HCT116 (cell line): ENCODE measurements around the gene AP5Z1. TPM values are rescaled to one million over a fixed set of nuclear protein-coding genes. Genes with fewer than 3 reads are reported as not detected.

Experiments
- ATAC-seq: fragments of 200-7000 bp; cut with Tn5 transposase; 2 replicates; pipeline ENCODE4 v1.9.1; 2020; ENCODE audit warnings: mild to moderate bottlenecking, moderate library complexity
- BruUV-seq: library from RNA; stranded (reverse); fragments of 400-500 nt; replicated peaks from 2 replicates; lab custom pipeline; 2021; lab: Mats Ljungman, UMichigan
- CTCF ChIA-PET: fragments of 300-600 bp; sonication (Branson Sonifier 250); formaldehyde crosslinking; loops from one replicate; lab custom pipeline; 2021; ENCODE audit warnings: antibody characterized with exemption; lab: Charles Lee
- POLR2A ChIA-PET: fragments of 300-600, 350-600 bp; sonication (Branson Sonifier 250); formaldehyde crosslinking; loops from one replicate; lab custom pipeline; 2021; ENCODE audit warnings: antibody characterized with exemption; lab: Charles Lee
- RAD21 ChIA-PET, 2 experiments: fragments of 300-600 bp; sonication (Branson Sonifier 250); formaldehyde crosslinking; loops; one replicate each; lab custom pipeline; 2023; ENCODE audit warnings: low total read pairs in 2 of 2; ENCODE audit not compliant: uncharacterized antibody in 2 of 2, unreplicated experiment in 2 of 2, low non-redundant PET in 1 of 2; lab: Charles Lee
- DNase-seq: peaks from one replicate; pipeline ENCODE4 v3.0.0-alpha.2; 2010; ENCODE audit warnings: low read depth, low spot score
- H2AFZ ChIP-seq: fragments of 200-600 bp; shearing (Covaris generic), sonication (generic); 2 replicates; pipeline ENCODE4 v1.6.1; 2017; ENCODE audit warnings: low read depth, mixed run types, mixed read lengths, antibody characterized with exemption, low read length; ENCODE audit not compliant: poor library complexity, severe bottlenecking
- H3K27ac ChIP-seq: 2 replicates; pipeline ENCODE4 v1.5.1; 2012; ENCODE audit warnings: low read depth, low read length
- H3K27me3 ChIP-seq: fragments of 200-600 bp; sonication (generic); 2 replicates; pipeline ENCODE4 v1.6.1; 2016; ENCODE audit warnings: mixed run types, low read length, mixed read lengths; ENCODE audit not compliant: insufficient read depth
- H3K36me3 ChIP-seq, 2 experiments: fragments of 200-500 bp in 1 of 2; fragments of 200-600 bp in 1 of 2; sonication (Bioruptor generic) in 1 of 2; sonication (generic) in 1 of 2; 2 replicates each; pipeline versions ENCODE4 v1.5.1 to v1.6.1; 2014 to 2016; ENCODE audit warnings: low read length in 2 of 2, inconsistent platforms in 1 of 2, mixed read lengths in 1 of 2, mixed run types in 1 of 2; ENCODE audit not compliant: insufficient read depth in 2 of 2, control insufficient read depth in 1 of 2
- H3K4me1 ChIP-seq, 2 experiments: fragments of 200-600 bp in 1 of 2; sonication (generic) in 1 of 2; 2 replicates each; pipeline versions ENCODE4 v1.5.1 to v1.6.1; 2012 to 2017; ENCODE audit warnings: low read length in 2 of 2, inconsistent platforms in 1 of 2, mild to moderate bottlenecking in 1 of 2, mixed read lengths in 1 of 2, mixed run types in 1 of 2, moderate library complexity in 1 of 2; ENCODE audit not compliant: insufficient read depth in 2 of 2, control insufficient read depth in 1 of 2
- H3K4me2 ChIP-seq: fragments of 200-600 bp; sonication (generic); 2 replicates; pipeline ENCODE4 v1.6.1; 2017; ENCODE audit warnings: mixed run types, low read length, mixed read lengths
- H3K4me3 ChIP-seq, 2 experiments: fragments of 200-600 bp in 1 of 2; sonication (generic) in 1 of 2; replicated peaks in 1 of 2; 2 replicates each; pipeline ENCODE4 v1.5.1; 2011 to 2016; ENCODE audit warnings: low read length in 2 of 2, control low read depth in 1 of 2, low read depth in 1 of 2, mild to moderate bottlenecking in 1 of 2, mixed read lengths in 1 of 2, mixed run types in 1 of 2
- H3K79me2 ChIP-seq: fragments of 200-600 bp; sonication (generic); 2 replicates; pipeline ENCODE4 v1.6.1; 2017; ENCODE audit warnings: mild to moderate bottlenecking, mixed run types, low read length, moderate library complexity, mixed read lengths; ENCODE audit not compliant: insufficient read depth
- H3K9ac ChIP-seq: fragments of 200-600 bp; sonication (generic); 2 replicates; pipeline ENCODE4 v1.6.1; 2016; ENCODE audit warnings: low read length, mixed read lengths
- H3K9me2 ChIP-seq: fragments of 200-600 bp; sonication (generic), shearing (Covaris generic); 2 replicates; pipeline ENCODE4 v1.6.1; 2017; ENCODE audit warnings: mixed run types, mild to moderate bottlenecking, moderate library complexity; ENCODE audit not compliant: insufficient read depth
- H3K9me3 ChIP-seq, 2 experiments: fragments of 200-500 bp in 1 of 2; fragments of 200-600 bp in 1 of 2; sonication (Bioruptor generic) in 1 of 2; sonication (generic) in 1 of 2; 2 replicates each; pipeline ENCODE4 v1.6.1; 2014 to 2017; ENCODE audit warnings: low read length in 2 of 2, mixed read lengths in 2 of 2, inconsistent platforms in 1 of 2, low read depth in 1 of 2, mild to moderate bottlenecking in 1 of 2, mixed run types in 1 of 2, moderate library complexity in 1 of 2; ENCODE audit not compliant: control insufficient read depth in 1 of 2, insufficient read depth in 1 of 2
- H4K20me1 ChIP-seq: fragments of 200-600 bp; sonication (generic), shearing (Covaris generic); 2 replicates; pipeline ENCODE4 v1.6.1; 2017; ENCODE audit warnings: mixed run types, mild to moderate bottlenecking, moderate library complexity; ENCODE audit not compliant: insufficient read depth
- CBX3 ChIP-seq: IDR thresholded peaks from 2 replicates; pipeline ENCODE4 v1.6.1; 2012; ENCODE audit warnings: low read depth
- CEBPB ChIP-seq: IDR thresholded peaks from 2 replicates; pipeline ENCODE4 v1.6.1; 2012; ENCODE audit warnings: low read depth
- EZH2phosphoT487 ChIP-seq: fragments of 200-600 bp; IDR thresholded peaks from 2 replicates; pipeline ENCODE4 v1.6.1; 2018; ENCODE audit warnings: antibody characterized with exemption, borderline replicate concordance
- FOSL1 ChIP-seq: IDR thresholded peaks from 2 replicates; pipeline ENCODE4 v1.6.1; 2012; ENCODE audit warnings: low read depth
- POLR2A ChIP-seq: IDR thresholded peaks from 2 replicates; pipeline ENCODE4 v1.7.0; 2011; ENCODE audit warnings: borderline replicate concordance; ENCODE audit not compliant: insufficient read depth, insufficient read length; ENCODE audit errors: extremely low read depth
- POLR2AphosphoS5 ChIP-seq: IDR thresholded peaks from 2 replicates; pipeline ENCODE4 v1.6.1; 2011; ENCODE audit warnings: mild to moderate bottlenecking, low read depth, low read length, moderate library complexity
- RAD21 ChIP-seq: IDR thresholded peaks from 2 replicates; pipeline ENCODE4 v1.6.1; 2012; ENCODE audit warnings: low read depth, mild to moderate bottlenecking
- SP1 ChIP-seq: IDR thresholded peaks from 2 replicates; pipeline ENCODE4 v1.6.1; 2012; ENCODE audit warnings: low read depth
- SRF ChIP-seq: IDR thresholded peaks from 2 replicates; pipeline ENCODE4 v1.6.1; 2012; ENCODE audit warnings: low read depth
- TCF7L2 ChIP-seq: IDR thresholded peaks from 2 replicates; pipeline ENCODE4 v1.7.0; 2011; ENCODE audit warnings: borderline replicate concordance, inconsistent platforms; ENCODE audit not compliant: insufficient read depth, insufficient read length; ENCODE audit errors: extremely low read depth
- YY1 ChIP-seq: IDR thresholded peaks from 2 replicates; pipeline ENCODE4 v1.6.1; 2011; ENCODE audit warnings: low read length, low read depth, moderate library complexity, mild to moderate bottlenecking; ENCODE audit not compliant: insufficient replicate concordance; ENCODE audit errors: extremely low read depth
- ZFX ChIP-seq: fragments of 450-650 bp; IDR thresholded peaks from 2 replicates; pipeline ENCODE4 v1.6.1; 2017
- ZNF274 ChIP-seq: fragments of 200-500 bp; sonication (Bioruptor generic); IDR thresholded peaks from 2 replicates; pipeline ENCODE4 v1.6.1; 2014; ENCODE audit warnings: mild to moderate bottlenecking, low read depth, low read length, inconsistent platforms
- intact Hi-C: fragments of 100-400 bp; cut with micrococcal nuclease; formaldehyde crosslinking; loops from 2 replicates; pipeline ENCODE4 v1.10.0; 2022
- total RNA-seq: library from RNA; stranded (reverse); gene quantifications from one replicate; pipeline ENCODE4 v1.2.1, GENCODE V29; 2021; ENCODE audit not compliant: unreplicated experiment
- TF ChIP-seq, protein P1 (sequence below): IDR thresholded peaks from 2 replicates; pipeline ENCODE4 v1.6.1; 2012
- TF ChIP-seq, protein P2 (sequence below): IDR thresholded peaks from 2 replicates; pipeline ENCODE4 v1.6.1; 2012
- TF ChIP-seq, protein P3 (sequence below): IDR thresholded peaks from 2 replicates; pipeline ENCODE4 v1.6.1; 2011; ENCODE audit warnings: mild to moderate bottlenecking, low read length, moderate library complexity; ENCODE audit not compliant: insufficient replicate concordance; ENCODE audit errors: extremely low read depth

The AP5Z1 gene
- total RNA-seq, 1 experiment from 2014 or later = 23.2 TPM

DNA sequence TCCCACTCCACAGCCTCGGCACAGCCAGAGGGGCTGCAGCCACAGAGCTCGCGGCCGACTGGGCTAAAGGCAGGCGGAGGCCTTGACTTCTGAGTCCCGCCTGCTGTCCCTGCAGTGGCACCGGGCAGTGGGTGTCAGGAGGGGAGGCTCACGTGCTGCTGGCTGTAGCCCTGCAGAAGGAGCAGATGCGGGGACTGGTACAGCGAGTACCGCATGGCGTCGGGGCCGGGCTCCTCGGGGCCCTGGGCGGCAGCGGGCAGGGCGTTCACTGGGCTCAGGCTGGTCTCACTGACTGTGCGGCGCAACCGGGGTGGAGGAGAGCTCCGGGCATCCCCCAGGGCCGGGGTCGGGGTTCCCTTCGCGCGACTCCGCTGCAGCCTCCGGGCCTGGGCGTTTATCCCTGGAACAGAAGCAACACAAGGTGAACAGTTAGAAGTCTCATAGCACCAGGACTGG lies 60.8 kb downstream of the AP5Z1 start:
- CTCF ChIA-PET = no interaction called here
- intact Hi-C loops = no loop called here
- RAD21 ChIA-PET = no interaction called here
- Histone ChIP-seq H3K27ac (no peak overlapping the region), H3K9me2 (no peaks in the 10 kb centered on the region), H3K27me3 (no peaks in the 10 kb centered on the region), H3K4me1 (no peaks in the 10 kb centered on the region), H2AFZ (no peak overlapping the region), H3K9me3 (no peaks in the 10 kb centered on the region), H3K36me3 (no peaks in the 10 kb centered on the region), H4K20me1 (no peaks in the 10 kb centered on the region), H3K9ac (no peak overlapping the region), H3K4me3 (no peak overlapping the region), H3K4me2 (no peak overlapping the region), H3K79me2 (no peaks in the 10 kb centered on the region)
- POLR2A ChIA-PET = no interaction called here
- TF ChIP-seq, protein P1, sequence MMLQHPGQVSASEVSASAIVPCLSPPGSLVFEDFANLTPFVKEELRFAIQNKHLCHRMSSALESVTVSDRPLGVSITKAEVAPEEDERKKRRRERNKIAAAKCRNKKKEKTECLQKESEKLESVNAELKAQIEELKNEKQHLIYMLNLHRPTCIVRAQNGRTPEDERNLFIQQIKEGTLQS = no peak
- TF ChIP-seq CBX3 = no peak
- no peak for TF ChIP-seq POLR2A
- no peak for TF ChIP-seq SP1
- no peak for TF ChIP-seq FOSL1
- TF ChIP-seq EZH2phosphoT487 = no peak
- TF ChIP-seq SRF = no peak
- TF ChIP-seq ZNF274 = no peak
- TF ChIP-seq, protein P2, sequence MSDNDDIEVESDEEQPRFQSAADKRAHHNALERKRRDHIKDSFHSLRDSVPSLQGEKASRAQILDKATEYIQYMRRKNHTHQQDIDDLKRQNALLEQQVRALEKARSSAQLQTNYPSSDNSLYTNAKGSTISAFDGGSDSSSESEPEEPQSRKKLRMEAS = no peak
- TF ChIP-seq TCF7L2 = no peak
- no peak for ATAC-seq
- BruUV-seq = no TSS peak
- no peak for DNase-seq

DNA sequence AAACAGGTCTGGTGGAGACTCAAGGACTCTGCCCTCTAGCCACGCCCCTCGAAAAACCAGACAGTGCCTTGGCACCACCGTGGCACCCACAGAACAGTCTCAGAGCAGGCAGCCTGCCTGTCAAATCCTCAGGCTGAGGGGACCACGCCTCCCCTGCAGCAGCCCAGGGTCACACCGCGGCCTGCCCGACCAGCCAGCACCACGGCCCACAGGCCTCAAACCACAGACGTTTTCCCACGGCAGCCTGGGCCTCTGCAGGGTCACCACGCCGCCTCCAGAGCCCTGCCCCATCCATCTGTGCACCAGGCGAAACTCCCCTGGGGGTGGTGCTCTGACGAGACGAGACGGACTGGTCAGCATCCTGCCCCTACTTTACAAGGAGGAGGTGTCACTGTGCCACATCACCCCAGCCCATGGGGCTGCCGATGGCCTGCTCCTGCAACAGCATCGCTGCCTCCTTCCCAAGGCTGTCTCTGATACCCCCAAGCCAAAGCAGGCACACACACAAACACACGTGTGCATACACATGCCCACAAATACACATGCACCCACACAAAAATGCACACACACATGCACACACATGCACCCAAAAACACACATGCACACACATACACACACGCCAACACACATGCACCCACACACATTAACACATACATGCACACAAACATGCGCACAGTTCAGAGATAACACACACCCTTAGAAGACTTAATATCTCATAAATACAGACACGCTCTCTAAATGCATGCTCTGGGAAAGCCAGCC lies 61.8 kb downstream of the AP5Z1 start:
- Histone ChIP-seq H3K9me2 (no peaks in the 10 kb centered on the region), H3K79me2 (no peaks in the 10 kb centered on the region), H3K9me3 (no peaks in the 10 kb centered on the region), H3K27ac (no peak overlapping the region), H3K9ac (no peak overlapping the region), H3K27me3 (no peaks in the 10 kb centered on the region), H3K4me1 (no peaks in the 10 kb centered on the region), H3K4me3 (no peak overlapping the region), H2AFZ (no peak overlapping the region), H4K20me1 (no peaks in the 10 kb centered on the region), H3K4me2 (no peak overlapping the region), H3K36me3 (no peaks in the 10 kb centered on the region)
- no peak for ATAC-seq
- intact Hi-C loops = no loop called here
- no peak for DNase-seq
- POLR2A ChIA-PET = no interaction called here
- CTCF ChIA-PET = no interaction called here
- RAD21 ChIA-PET = no interaction called here
- BruUV-seq = no TSS peak
- TF ChIP-seq YY1 (no peak), SP1 (no peak), ZNF274 (no peak), POLR2AphosphoS5 (no peak), RAD21 (no peak), ZFX (no peak), SRF (no peak), CEBPB (no peak)
- TF ChIP-seq, protein P2 = no peak
- TF ChIP-seq, protein P3, sequence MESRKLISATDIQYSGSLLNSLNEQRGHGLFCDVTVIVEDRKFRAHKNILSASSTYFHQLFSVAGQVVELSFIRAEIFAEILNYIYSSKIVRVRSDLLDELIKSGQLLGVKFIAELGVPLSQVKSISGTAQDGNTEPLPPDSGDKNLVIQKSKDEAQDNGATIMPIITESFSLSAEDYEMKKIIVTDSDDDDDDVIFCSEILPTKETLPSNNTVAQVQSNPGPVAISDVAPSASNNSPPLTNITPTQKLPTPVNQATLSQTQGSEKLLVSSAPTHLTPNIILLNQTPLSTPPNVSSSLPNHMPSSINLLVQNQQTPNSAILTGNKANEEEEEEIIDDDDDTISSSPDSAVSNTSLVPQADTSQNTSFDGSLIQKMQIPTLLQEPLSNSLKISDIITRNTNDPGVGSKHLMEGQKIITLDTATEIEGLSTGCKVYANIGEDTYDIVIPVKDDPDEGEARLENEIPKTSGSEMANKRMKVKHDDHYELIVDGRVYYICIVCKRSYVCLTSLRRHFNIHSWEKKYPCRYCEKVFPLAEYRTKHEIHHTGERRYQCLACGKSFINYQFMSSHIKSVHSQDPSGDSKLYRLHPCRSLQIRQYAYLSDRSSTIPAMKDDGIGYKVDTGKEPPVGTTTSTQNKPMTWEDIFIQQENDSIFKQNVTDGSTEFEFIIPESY = no peak
